ENCODE results near the gene CIART. TPM values are rescaled to one million over a fixed set of nuclear protein-coding genes. Genes with fewer than 3 reads are reported as not detected.

CIART gene
- polyA plus RNA-seq, 1 of the 3 experiments (the other 2 are of a cell fraction) = 3.2 TPM

GRCh38 chr1:150259217-150259616, 23.1 kb upstream of the CIART start (continued):
- TF ChIP-seq SIN3A (IDR thresholded peaks at IDR 0.05; ENCODE audit: borderline replicate concordance, low read depth, low read length) = no peak

GRCh38 chr1:150259758-150260669, 22.3 kb upstream of the CIART start:
- Histone ChIP-seq H3K79me2 (ENCODE audit: insufficient read depth) (no peaks in the 10 kb centered on the region), H3K27ac (ENCODE audit: low read depth in 2 of 2, low read length in 1 of 2) (peak overlapping the region in 1 of 2 experiments; percentile 17; a peak in 1 of 4 replicates), H3K4me2 (peak overlapping the region; percentile 17; the same call in 1 of the 2 replicates), H2AFZ (ENCODE audit: low read depth) (no peak overlapping the region), H3K4me1 (ENCODE audit: control insufficient read depth in 1 of 2, insufficient read depth in 2 of 2, low read depth in 1 of 2, low read length in 1 of 2) (peaks cover 17 to 21% of the 10 kb centered on the region in 2 experiments; a peak in 3 of 4 replicates), H4K20me1 (ENCODE audit: insufficient read depth) (no peaks in the 10 kb centered on the region), H3K27me3 (ENCODE audit: insufficient read depth) (no peaks in the 10 kb centered on the region), H3K4me3 (ENCODE audit: low read depth in 2 of 2, low read length in 1 of 2) (no peak overlapping the region), H3K9me2 (no peaks in the 10 kb centered on the region), H3K9ac (no peak overlapping the region), H3K9me3 (no peaks in the 10 kb centered on the region), H3F3A (replicated peaks; ENCODE audit: insufficient read depth) (peaks cover 12% of the 10 kb centered on the region), H3K36me3 (replicated peaks in 1 of 2; ENCODE audit: control insufficient read depth in 1 of 2, insufficient read depth in 2 of 2, low read length in 1 of 2) (peaks cover 6 to 9% of the 10 kb centered on the region in 2 experiments)
- DNase-seq = peak; percentile 21
- WGBS (ENCODE audit: low lambda C conversion rate) = 63% methylated on average over 9 of the region's 11 CpGs
- ChIA-PET POLR2A (interaction anchor here (2.1 kb wide), 1 partner anchor 9 kb away, joined by 9 read pairs; the partner anchor contains the start of gene APH1A), CTCF (interaction anchor here (0.9 to 8.7 kb wide), 2 partner anchors 20 to 21 kb away, joined by 3 to 110 read pairs; partner anchors contain the start of gene CIART)
- TF ChIP-seq, protein P1, sequence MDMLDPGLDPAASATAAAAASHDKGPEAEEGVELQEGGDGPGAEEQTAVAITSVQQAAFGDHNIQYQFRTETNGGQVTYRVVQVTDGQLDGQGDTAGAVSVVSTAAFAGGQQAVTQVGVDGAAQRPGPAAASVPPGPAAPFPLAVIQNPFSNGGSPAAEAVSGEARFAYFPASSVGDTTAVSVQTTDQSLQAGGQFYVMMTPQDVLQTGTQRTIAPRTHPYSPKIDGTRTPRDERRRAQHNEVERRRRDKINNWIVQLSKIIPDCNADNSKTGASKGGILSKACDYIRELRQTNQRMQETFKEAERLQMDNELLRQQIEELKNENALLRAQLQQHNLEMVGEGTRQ (IDR thresholded peaks at IDR 0.05; ENCODE audit: borderline replicate concordance, low read depth, low read length) = no peak
- no peak for TF ChIP-seq POLR2AphosphoS5 (IDR thresholded peaks at IDR 0.05; ENCODE audit: low read depth, low read length)
- no peak for TF ChIP-seq RAD21 (IDR thresholded peaks at IDR 0.05; ENCODE audit: low read length)
- TF ChIP-seq EZH2phosphoT487 (IDR thresholded peaks at IDR 0.05; ENCODE audit: borderline replicate concordance, low read depth) = no peak
- TF ChIP-seq YY1 (IDR thresholded peaks at IDR 0.05; ENCODE audit: low read depth) = no peak
- no peak for TF ChIP-seq CTCF (IDR thresholded peaks at IDR 0.05)
- TF ChIP-seq GATA2 (CRISPR knock-in tag; IDR thresholded peaks at IDR 0.05) = no peak
- TF ChIP-seq JUND (IDR thresholded peaks at IDR 0.05) = no peak
- TF ChIP-seq FOSL2 (IDR thresholded peaks at IDR 0.05; ENCODE audit: borderline replicate concordance, low read depth) = no peak
- no peak for TF ChIP-seq CHD2 (IDR thresholded peaks at IDR 0.05; ENCODE audit: low read length, partially characterized antibody)
- no peak for TF ChIP-seq TEAD4 (IDR thresholded peaks at IDR 0.05; ENCODE audit: borderline replicate concordance, insufficient read depth)
- TF ChIP-seq, protein P2, sequence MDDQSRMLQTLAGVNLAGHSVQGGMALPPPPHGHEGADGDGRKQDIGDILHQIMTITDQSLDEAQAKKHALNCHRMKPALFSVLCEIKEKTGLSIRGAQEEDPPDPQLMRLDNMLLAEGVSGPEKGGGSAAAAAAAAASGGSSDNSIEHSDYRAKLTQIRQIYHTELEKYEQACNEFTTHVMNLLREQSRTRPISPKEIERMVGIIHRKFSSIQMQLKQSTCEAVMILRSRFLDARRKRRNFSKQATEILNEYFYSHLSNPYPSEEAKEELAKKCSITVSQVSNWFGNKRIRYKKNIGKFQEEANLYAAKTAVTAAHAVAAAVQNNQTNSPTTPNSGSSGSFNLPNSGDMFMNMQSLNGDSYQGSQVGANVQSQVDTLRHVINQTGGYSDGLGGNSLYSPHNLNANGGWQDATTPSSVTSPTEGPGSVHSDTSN (IDR thresholded peaks at IDR 0.05) = no peak
- TF ChIP-seq RFX5 (IDR thresholded peaks at IDR 0.05; ENCODE audit: low read length) = no peak
- no peak for TF ChIP-seq TAF1 (IDR thresholded peaks at IDR 0.05; ENCODE audit: borderline replicate concordance, low read depth, low read length)
- no peak for TF ChIP-seq NRF1 (IDR thresholded peaks at IDR 0.05; ENCODE audit: low read depth, low read length)
- no peak for TF ChIP-seq SMC3 (IDR thresholded peaks at IDR 0.05; ENCODE audit: low read depth, low read length)
- TF ChIP-seq, protein P3, sequence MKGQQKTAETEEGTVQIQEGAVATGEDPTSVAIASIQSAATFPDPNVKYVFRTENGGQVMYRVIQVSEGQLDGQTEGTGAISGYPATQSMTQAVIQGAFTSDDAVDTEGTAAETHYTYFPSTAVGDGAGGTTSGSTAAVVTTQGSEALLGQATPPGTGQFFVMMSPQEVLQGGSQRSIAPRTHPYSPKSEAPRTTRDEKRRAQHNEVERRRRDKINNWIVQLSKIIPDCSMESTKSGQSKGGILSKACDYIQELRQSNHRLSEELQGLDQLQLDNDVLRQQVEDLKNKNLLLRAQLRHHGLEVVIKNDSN (IDR thresholded peaks at IDR 0.05; ENCODE audit: borderline replicate concordance, low read depth) = no peak
- no peak for TF ChIP-seq ELF1 (IDR thresholded peaks at IDR 0.05)
- no peak for TF ChIP-seq NFIC (IDR thresholded peaks at IDR 0.05; ENCODE audit: borderline replicate concordance)
